ENCODE measurements around the gene HOXB5.

Gene HOXB5

DNA sequence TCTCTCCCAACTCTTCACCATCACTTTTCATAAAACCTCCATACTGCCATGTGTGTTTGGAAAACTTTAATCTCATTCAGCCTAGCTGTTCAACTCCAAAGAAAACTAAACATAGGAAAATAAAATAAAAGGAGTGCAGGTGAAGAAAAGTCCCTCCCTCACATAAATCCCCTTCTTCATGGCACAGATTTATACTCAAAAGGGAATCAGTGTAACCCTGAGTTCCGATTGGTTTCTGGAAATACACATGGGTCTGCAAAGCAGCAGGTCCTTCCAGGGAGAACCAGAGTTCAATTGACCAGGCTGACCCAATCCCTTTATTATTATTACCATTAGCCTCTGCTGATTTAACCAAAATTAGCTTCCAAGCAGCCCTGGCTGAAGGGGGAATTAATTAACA lies 39.8 kb downstream of the HOXB5 start:
- H3K4me2 ChIP-seq (ENCODE audit: low read length), result no peak overlapping the region
- TF ChIP-seq EZH2phosphoT487 (IDR thresholded peaks at IDR 0.05; ENCODE audit: borderline replicate concordance, low read length), result no peak
- no peak for TF ChIP-seq CTCF (IDR thresholded peaks at IDR 0.05; ENCODE audit: low read depth, low read length, poor library complexity, severe bottlenecking)
- H3K36me3 ChIP-seq (ENCODE audit: control insufficient read depth, low read length), result no peaks in the 10 kb centered on the region
- no peaks in the 10 kb centered on the region for H3K9me3 ChIP-seq (ENCODE audit: control insufficient read depth, insufficient read depth, low read length)
- peaks cover 3% of the 10 kb centered on the region; the same call in 1 of the 2 replicates for H3K27me3 ChIP-seq (ENCODE audit: control insufficient read depth, low read length)
- H3K9me2 ChIP-seq (replicated peaks; ENCODE audit: control insufficient read depth, low read length), result no peaks in the 10 kb centered on the region
- H3K79me2 ChIP-seq (ENCODE audit: control insufficient read depth, low read length), result no peaks in the 10 kb centered on the region
- H3K4me3 ChIP-seq (ENCODE audit: low read length), result no peak overlapping the region
- no peaks in the 10 kb centered on the region for H4K20me1 ChIP-seq (ENCODE audit: control insufficient read depth, insufficient read depth, low read depth, low read length)
- no peaks in the 10 kb centered on the region for H3F3A ChIP-seq (ENCODE audit: control insufficient read depth, insufficient read depth)
- no peaks in the 10 kb centered on the region for H3K4me1 ChIP-seq (ENCODE audit: control insufficient read depth, low read length)
- H3K27ac ChIP-seq (ENCODE audit: low read depth, low read length), result no peak overlapping the region

DNA sequence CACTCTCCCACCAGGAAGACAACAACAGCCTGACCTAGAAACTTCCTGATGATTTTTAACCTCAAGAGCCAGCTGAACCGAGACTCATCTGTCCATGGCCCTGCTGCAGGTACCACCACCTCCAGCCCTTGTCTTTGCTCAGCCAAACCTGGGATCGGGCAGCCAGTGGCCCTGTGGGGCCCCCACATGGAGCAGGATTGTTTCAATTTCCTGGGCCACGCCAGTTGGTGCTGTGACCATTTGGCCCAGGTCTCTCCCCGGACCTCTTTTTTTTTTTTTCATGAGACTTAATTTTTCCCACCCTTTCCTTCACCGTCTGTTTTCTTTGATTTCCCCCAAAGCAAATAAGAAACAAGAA lies 40.4 kb downstream of the HOXB5 start:
- Histone ChIP-seq H3K4me3 (ENCODE audit: low read length) (no peak overlapping the region), H3K4me2 (ENCODE audit: low read length) (no peak overlapping the region)

DNA sequence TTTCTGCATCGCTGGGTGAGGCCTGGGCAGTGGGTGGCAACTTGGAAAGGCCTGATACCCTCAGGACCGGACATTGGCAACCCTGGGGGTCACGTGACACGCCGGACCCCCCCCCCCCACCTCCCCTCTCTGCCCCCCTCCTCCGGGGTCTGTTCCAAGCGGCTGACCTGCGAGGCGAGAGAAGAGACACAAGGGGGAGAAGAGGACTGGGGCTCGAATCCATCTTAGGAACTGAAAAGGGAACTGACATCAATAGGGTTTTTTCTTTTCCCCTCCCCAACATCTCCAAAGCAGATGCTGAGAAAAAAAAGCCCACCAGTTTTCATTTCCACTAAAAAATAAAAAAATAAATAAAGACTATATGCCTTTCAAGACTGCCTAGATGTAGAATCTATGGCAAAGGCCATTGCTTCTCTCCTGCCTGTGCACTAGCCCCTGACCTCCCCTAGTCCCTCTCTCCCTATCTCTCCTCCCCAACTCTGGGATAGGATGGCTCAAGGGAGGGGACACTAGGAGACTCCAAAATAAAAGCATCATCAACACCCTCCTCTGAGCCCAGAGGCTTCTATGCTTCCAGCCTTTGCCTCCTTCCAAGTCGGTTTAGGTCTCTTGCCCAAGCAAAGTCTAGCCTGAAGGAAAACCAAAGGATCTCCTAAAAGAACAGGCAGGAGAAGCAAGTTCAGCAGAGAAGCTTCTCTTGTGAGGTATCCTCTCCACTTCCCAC lies 41.0 kb downstream of the HOXB5 start:
- no peaks in the 10 kb centered on the region for H4K20me1 ChIP-seq (ENCODE audit: control insufficient read depth, insufficient read depth, low read depth, low read length)
- H3K27me3 ChIP-seq (ENCODE audit: control insufficient read depth, low read length), result peaks cover 3% of the 10 kb centered on the region
- H3K9me2 ChIP-seq (replicated peaks; ENCODE audit: control insufficient read depth, low read length), result no peaks in the 10 kb centered on the region
- TF ChIP-seq CTCF (IDR thresholded peaks at IDR 0.05; ENCODE audit: low read depth, low read length, poor library complexity, severe bottlenecking), result no peak
- TF ChIP-seq EZH2phosphoT487 (IDR thresholded peaks at IDR 0.05; ENCODE audit: borderline replicate concordance, low read length), result no peak
- no peaks in the 10 kb centered on the region for H3F3A ChIP-seq (ENCODE audit: control insufficient read depth, insufficient read depth)
- no peak overlapping the region for H3K4me3 ChIP-seq (ENCODE audit: low read length)
- H3K36me3 ChIP-seq (ENCODE audit: control insufficient read depth, low read length), result no peaks in the 10 kb centered on the region
- H3K27ac ChIP-seq (ENCODE audit: low read depth, low read length), result no peak overlapping the region
- no peaks in the 10 kb centered on the region for H3K79me2 ChIP-seq (ENCODE audit: control insufficient read depth, low read length)
- H3K4me1 ChIP-seq (ENCODE audit: control insufficient read depth, low read length), result no peaks in the 10 kb centered on the region
- no peak overlapping the region for H3K4me2 ChIP-seq (ENCODE audit: low read length)
- no peaks in the 10 kb centered on the region for H3K9me3 ChIP-seq (ENCODE audit: control insufficient read depth, insufficient read depth, low read length)

More for the DNA sequence above, 40.4 kb downstream of the HOXB5 start:
- Histone ChIP-seq H3K9me2 (replicated peaks; ENCODE audit: control insufficient read depth, low read length) (no peaks in the 10 kb centered on the region), H3K9me3 (ENCODE audit: control insufficient read depth, insufficient read depth, low read length) (no peaks in the 10 kb centered on the region), H3K4me1 (ENCODE audit: control insufficient read depth, low read length) (no peaks in the 10 kb centered on the region), H4K20me1 (ENCODE audit: control insufficient read depth, insufficient read depth, low read depth, low read length) (no peaks in the 10 kb centered on the region), H3K36me3 (ENCODE audit: control insufficient read depth, low read length) (no peaks in the 10 kb centered on the region), H3F3A (ENCODE audit: control insufficient read depth, insufficient read depth) (no peaks in the 10 kb centered on the region), H3K27ac (ENCODE audit: low read depth, low read length) (no peak overlapping the region), H3K27me3 (ENCODE audit: control insufficient read depth, low read length) (peaks cover 3% of the 10 kb centered on the region; the same call in 1 of the 2 replicates), H3K79me2 (ENCODE audit: control insufficient read depth, low read length) (no peaks in the 10 kb centered on the region)
- TF ChIP-seq CTCF (IDR thresholded peaks at IDR 0.05; ENCODE audit: low read depth, low read length, poor library complexity, severe bottlenecking) (no peak), EZH2phosphoT487 (IDR thresholded peaks at IDR 0.05; ENCODE audit: borderline replicate concordance, low read length) (no peak)
